Activated B cell treated with CpG ODN at 0.5 μM for 24 hours (primary cell): ENCODE measurements around the gene ADAMTS17. TPM values are rescaled to one million over a fixed set of nuclear protein-coding genes. Genes with fewer than 3 reads are reported as not detected.
"Not testable (repeated sequence)": the region's sequence is repeated elsewhere in the genome, so short reads cannot be mapped to it uniquely, and the experiment has no call there.

Experiments used
- ATAC-seq: fragments of 200-7000 bp; cut with Tn5 transposase; one replicate; pipeline ENCODE4 v1.10.0; 2021; ENCODE audit warnings: low read depth, mild to moderate bottlenecking, moderate library complexity
- CTCF ChIA-PET: fragments of 350-600 bp; sonication (Branson Sonifier 250); formaldehyde crosslinking; loops from one replicate; lab custom pipeline; 2021; ENCODE audit warnings: antibody characterized with exemption; lab: Charles Lee
- POLR2A ChIA-PET: fragments of 350-600 bp; sonication (Branson Sonifier 250); formaldehyde crosslinking; loops from one replicate; lab custom pipeline; 2021; ENCODE audit warnings: antibody characterized with exemption; lab: Charles Lee
- DNase-seq: peaks from one replicate; pipeline ENCODE4 v3.0.0; 2022
- H3K27ac Mint-ChIP-seq: one replicate; pipeline ENCODE4 v1.8.0; 2020; ENCODE audit warnings: mixed read lengths
- H3K27me3 Mint-ChIP-seq: one replicate; pipeline ENCODE4 v1.8.0; 2021; ENCODE audit warnings: mixed read lengths
- H3K36me3 Mint-ChIP-seq: one replicate; pipeline ENCODE4 v1.8.0; 2021; ENCODE audit warnings: low read depth, mixed read lengths
- H3K4me1 Mint-ChIP-seq: one replicate; pipeline ENCODE4 v1.8.0; 2021; ENCODE audit warnings: mixed read lengths
- H3K4me3 Mint-ChIP-seq: one replicate; pipeline ENCODE4 v1.8.0; 2020; ENCODE audit warnings: mild to moderate bottlenecking, mixed read lengths
- H3K9me3 Mint-ChIP-seq: one replicate; pipeline ENCODE4 v1.8.0; 2020; ENCODE audit warnings: mixed read lengths
- CTCF ChIP-seq: fragments of 200-600 bp; IDR thresholded peaks from one replicate; pipeline ENCODE4 v1.8.0; 2022; ENCODE audit warnings: antibody characterized with exemption, mild to moderate bottlenecking
- intact Hi-C: fragments of 100-400 bp; cut with micrococcal nuclease; formaldehyde crosslinking; loops from one replicate; pipeline ENCODE4 v1.15.1; 2024
- total RNA-seq: library from RNA; stranded (reverse); gene quantifications from 2 replicates; pipeline ENCODE4 v1.2.3, GENCODE V29; 2022

ADAMTS17 gene
- total RNA-seq, 1 donor from 2014 or later: 1.6 TPM

- no peak for TF ChIP-seq CTCF
- H3K4me3 Mint-ChIP-seq: no peak overlapping the region
- no peaks in the 10 kb centered on the region for H3K4me1 Mint-ChIP-seq
- ChIA-PET POLR2A (no interaction called here), CTCF (no interaction called here)
- H3K36me3 Mint-ChIP-seq: no peaks in the 10 kb centered on the region
- intact Hi-C loops: no loop called here
- no peak overlapping the region for H3K27ac Mint-ChIP-seq
- ATAC-seq (no peak), DNase-seq (no peak)
- no peaks in the 10 kb centered on the region for H3K27me3 Mint-ChIP-seq
- H3K9me3 Mint-ChIP-seq: no peaks in the 10 kb centered on the region
Observed at GRCh38 chr15:100073982-100074381, 267.8 kb downstream of the ADAMTS17 start.

- H3K4me1 Mint-ChIP-seq, H3K9me3 Mint-ChIP-seq, POLR2A ChIA-PET, CTCF ChIA-PET, DNase-seq, H3K27me3 Mint-ChIP-seq, intact Hi-C loops, ATAC-seq, H3K4me3 Mint-ChIP-seq, H3K36me3 Mint-ChIP-seq, H3K27ac Mint-ChIP-seq: not testable (repeated sequence)
Observed at GRCh38 chr15:100066521-100067280, 275.1 kb downstream of the ADAMTS17 start.

DNA sequence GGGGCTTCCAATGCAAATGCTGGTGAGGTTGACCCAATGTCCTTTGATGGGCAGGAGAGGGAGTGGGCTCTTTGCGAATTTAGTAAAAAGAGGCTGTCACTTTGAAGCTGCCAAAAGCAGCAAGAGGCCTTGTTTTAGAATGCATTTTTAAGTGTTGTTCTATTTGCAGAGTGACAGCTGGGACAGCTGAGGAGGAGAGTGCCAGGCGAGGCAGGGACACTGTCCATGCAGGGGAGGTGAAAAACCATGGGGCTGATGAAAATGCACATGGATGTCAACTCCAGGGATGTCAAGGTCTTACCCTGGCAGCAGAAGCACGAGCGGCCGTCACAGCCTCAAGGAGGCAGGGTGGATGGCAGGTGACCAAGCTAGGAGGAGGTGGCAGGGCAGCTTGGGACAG lies 279.8 kb downstream of the ADAMTS17 start:
- no peaks in the 10 kb centered on the region for H3K36me3 Mint-ChIP-seq
- ATAC-seq (no peak), DNase-seq (no peak)
- no peak for TF ChIP-seq CTCF
- no peak overlapping the region for H3K27ac Mint-ChIP-seq
- intact Hi-C loops: no loop called here
- H3K4me1 Mint-ChIP-seq: no peaks in the 10 kb centered on the region
- ChIA-PET POLR2A (no interaction called here), CTCF (no interaction called here)
- no peaks in the 10 kb centered on the region for H3K27me3 Mint-ChIP-seq
- no peak overlapping the region for H3K4me3 Mint-ChIP-seq
- no peaks in the 10 kb centered on the region for H3K9me3 Mint-ChIP-seq

DNA sequence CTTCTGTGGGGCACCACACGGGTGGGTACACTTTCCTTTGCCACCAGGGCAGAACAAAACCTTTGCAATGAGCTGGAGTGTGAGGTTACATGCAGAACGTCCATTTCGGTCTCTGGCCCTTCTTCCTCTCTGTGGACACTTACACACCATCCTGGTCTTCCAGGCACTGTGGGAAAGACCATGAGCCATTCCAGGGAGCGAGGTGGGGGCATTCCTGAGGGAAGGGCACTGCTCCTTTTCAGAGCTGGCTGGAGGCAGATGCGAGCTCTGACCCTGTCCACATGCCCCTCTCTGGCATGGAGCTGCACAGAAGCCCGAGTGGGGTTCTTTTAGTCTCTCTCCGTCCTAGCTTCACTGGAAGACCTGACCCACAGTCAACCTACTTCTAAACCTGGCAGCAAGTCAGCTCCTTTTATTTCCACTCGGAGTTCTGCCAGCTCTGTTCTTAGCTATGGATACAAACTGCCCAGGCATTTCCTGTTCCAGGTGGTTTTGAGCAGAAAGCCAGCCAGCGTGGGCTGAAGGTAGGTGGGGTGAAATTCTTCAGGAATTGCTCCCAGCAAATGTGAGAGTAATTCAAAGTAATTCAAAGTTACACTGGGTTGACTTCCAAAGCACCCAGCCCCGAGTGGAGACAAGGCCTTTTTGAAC lies 281.4 kb downstream of the ADAMTS17 start:
- Mint-ChIP-seq H3K9me3 (no peaks in the 10 kb centered on the region), H3K36me3 (no peaks in the 10 kb centered on the region), H3K27ac (no peak overlapping the region), H3K4me1 (no peaks in the 10 kb centered on the region), H3K27me3 (no peaks in the 10 kb centered on the region), H3K4me3 (no peak overlapping the region)
- no peak for DNase-seq
- no peak for ATAC-seq
- intact Hi-C loops: no loop called here
- TF ChIP-seq CTCF: no peak
- ChIA-PET CTCF (no interaction called here), POLR2A (no interaction called here)

DNA sequence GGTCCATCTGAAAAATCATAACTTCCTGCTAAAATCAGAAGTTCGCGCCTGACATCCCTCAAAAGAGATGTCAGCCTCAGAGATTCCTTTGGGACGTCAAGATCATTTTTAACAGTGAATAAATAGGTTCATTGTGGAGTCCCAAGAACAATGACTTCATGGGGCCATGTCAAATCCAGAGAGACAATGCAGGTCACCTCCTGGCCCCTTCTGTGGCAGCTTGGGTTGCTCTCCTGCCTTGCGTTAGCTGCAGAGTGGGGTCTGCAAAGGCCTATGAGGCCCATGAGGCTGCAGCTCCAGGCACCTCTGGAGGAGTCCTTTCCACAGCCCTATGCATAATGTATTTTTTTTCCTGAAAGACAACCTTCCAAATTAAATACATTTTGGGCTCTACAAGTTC lies 282.3 kb downstream of the ADAMTS17 start:
- POLR2A ChIA-PET: no interaction called here
- Mint-ChIP-seq H3K27me3 (no peaks in the 10 kb centered on the region), H3K4me1 (no peaks in the 10 kb centered on the region), H3K4me3 (no peak overlapping the region), H3K27ac (no peak overlapping the region), H3K36me3 (no peaks in the 10 kb centered on the region), H3K9me3 (no peaks in the 10 kb centered on the region)
- TF ChIP-seq CTCF: no peak
- CTCF ChIA-PET: no interaction called here
- no peak for DNase-seq
- intact Hi-C loops: no loop called here
- ATAC-seq: no peak
